Activated CD4-positive, alpha-beta T cell treated with anti-CD3 and anti-CD28 coated beads, Interleukin-2, amount 50 U/mL, for 1 hour (primary cell): Measurements from ENCODE around the gene NET1.
"Not testable (repeated sequence)": the region's sequence is repeated elsewhere in the genome, so short reads cannot be mapped to it uniquely, and the experiment has no call there.

Source experiments
- DNase-seq: peaks from one replicate; pipeline ENCODE4 v3.0.0-alpha.2; 2020

The NET1 gene

GRCh38 chr10:5467207-5467535, 54.8 kb downstream of the NET1 start:
- DNase-seq, result no peak

- DNase-seq, result no peak
Observed at GRCh38 chr10:5467634-5468255, 55.4 kb downstream of the NET1 start.

DNA sequence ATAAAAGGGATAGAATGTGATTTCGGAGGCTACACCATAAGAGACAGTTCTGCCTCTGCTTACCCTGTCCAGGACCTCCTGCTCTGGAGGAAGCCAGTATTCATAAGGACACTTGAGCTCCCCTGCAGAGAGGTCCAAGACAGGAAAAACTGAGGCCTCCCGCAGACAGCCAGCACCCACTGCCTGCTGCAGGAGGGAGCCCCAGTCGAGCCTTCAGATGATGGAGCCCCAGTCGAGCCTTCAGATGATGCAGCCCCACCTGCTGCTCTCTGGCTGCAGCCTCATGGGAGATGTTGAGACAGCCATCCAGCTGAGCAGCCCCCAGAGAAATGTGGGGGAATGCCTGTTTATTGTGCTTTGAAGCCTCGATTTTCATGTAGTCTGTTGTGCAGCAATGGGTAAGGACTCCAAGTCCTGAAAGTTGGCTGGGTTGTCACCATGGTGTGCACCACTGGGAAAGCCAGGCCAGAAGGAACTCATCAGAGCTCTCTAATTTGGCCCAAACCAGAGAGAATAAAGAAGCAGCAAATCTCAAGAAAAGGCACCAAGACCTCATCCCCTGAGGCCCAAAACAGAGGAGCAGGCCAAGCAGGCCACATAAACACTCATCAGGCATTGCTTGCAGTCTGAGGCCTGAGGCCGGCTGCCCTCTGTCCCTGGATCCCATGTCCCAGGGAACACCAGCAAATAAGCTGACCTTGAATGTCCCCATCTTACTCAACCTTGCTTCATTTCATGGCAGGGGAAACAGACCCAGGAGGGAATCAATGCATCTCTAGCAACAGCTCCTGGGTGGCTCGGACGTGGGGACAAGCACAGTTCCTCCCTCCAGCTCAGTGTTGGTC, 56.1 kb downstream of the NET1 start:
- no peak for DNase-seq

GRCh38 chr10:5469353-5470061, 57.1 kb downstream of the NET1 start:
- no peak for DNase-seq

DNA sequence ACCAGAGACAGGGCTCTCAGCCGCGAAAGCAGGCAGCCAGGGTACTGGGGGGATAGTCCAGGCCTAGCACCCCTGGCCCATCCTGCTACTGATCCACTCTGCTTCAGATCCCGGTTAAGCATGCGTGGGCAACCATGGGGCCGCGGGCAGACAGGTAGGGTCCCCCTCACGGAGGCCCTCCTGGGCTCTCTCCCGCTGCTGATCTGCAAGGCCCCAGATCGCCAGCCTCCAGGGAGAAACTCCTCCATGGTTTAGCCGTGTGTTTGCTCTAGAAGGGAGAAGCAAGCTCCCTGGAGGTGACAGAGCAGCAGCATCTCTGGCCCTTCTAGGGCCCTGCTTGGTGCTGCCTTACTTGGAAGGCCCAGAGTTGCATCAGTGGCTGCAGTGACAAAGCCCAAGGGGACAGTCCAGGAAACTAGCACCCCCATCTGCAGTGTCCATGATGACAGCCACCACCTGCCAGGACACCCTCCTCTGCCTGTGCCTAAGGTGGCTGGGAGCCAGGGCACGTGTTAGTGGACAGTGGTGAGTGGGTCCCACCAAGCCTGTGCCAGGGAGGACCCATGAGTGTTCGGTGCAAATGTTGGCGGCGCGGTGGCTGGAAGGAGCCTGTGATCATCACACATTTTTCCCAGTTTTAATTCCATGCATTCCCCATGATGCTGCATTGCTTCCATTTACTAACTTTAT, 57.9 kb downstream of the NET1 start:
- no peak for DNase-seq

GRCh38 chr10:5474642-5475041, 62.3 kb downstream of the NET1 start:
- DNase-seq, result not testable (repeated sequence)

GRCh38 chr10:5475088-5475487, 62.7 kb downstream of the NET1 start:
- DNase-seq, result not testable (repeated sequence)

GRCh38 chr10:5475974-5476807, 63.8 kb downstream of the NET1 start:
- DNase-seq, result not testable (repeated sequence)

DNA sequence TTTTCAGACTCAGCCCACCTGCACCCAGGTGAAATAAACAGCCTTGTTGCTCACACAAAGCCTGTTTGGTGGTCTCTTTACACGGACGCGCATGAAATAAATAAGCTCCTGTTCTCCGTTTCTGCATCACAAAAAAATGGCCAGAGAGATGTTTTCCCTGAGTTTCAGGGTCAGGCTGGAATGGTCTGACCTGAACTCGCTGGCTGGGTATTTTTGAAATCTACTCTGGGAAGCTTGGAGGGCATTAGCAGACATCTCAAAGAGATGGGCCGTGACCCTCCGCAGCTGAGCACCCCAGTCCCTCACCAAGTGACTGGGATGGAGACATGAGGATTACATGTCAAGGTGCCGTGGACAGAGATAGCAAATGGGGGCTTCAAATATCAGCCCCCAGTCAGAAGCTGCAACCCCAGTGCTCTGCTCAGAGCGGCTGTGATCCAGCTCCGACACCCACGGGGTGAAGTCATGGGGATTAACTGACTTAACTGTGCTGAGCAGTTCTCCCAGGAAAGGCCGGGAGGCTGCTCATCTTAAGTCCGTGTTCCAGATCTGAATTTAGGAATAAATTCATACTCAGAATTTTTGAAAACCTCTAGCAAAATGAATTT, 64.7 kb downstream of the NET1 start:
- DNase-seq, result no peak

DNA sequence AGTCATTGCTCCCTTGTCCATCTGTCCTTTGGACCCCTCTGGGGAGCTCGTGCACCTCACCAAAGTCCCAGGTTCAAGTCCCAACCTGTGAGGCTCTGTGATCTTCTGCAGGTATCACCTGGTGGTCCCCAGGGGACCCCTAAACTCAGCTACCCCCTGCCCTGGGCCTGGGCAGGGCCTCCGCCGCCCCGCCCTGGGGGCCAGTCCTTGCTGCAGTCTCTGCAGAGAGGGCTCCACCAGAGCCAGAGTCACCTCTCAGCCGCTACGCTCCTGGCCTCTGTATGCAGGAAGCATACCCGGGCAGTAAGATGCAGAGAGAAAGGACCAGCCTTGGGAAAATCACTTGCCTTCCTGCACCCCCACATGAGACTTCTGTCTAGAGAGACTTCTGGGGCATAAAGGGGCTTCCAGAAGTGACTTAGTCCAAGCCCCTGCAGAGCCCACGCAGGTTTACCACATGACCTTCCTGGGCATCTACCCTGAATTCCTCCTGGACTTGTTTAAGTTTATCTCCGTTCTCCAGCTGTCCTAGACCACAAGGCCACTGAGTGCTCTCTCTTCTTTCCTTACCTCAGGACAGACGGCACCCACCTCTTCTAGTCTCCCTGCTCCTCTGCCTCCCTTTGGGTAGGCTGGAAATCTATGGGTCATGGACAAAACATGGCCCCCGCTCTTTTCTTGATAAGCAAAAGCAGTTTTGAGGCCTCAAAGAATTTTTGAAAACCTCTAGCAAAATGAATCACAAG, 65.8 kb downstream of the NET1 start:
- no peak for DNase-seq

- no peak for DNase-seq
Observed at GRCh38 chr10:5478694-5479305, 66.4 kb downstream of the NET1 start.

GRCh38 chr10:5479481-5480161, 67.3 kb downstream of the NET1 start:
- no peak for DNase-seq

DNA sequence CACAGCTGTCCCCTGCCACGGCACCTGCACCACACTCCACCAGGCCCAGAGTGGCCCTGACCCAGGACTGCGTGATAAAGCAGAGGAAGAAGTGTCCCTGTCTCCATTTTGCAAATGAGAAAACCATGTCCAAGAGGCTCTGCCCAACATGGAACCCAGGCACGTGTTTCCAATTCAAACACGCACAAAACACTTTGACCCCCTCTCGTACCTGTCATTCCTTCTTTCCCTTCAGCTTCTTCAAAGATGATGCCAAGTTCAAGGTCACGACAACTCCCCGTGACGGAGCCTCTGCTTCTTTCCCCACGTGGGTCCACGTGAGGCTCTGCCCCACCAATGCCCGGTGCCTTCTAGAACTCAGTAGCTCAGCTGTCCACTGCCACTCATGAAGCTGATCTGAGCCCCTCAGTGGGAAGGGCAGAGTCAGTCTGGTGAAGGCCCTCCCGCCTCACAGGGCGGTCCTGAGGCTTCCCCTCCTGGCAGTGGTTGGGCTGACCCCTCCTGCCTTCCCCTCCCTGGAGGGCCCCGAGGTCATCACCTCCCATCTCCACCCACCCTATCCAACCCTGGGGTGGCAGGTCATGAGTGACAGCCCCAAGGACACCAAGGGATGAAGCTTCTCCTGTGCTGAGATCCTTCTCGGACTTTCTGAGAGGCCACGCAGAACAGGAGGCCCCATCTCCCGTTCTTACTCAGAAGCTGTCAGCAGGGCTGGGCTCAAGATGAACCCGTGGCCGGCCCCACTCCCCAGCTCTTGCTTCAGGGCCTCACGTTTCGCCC, 68.0 kb downstream of the NET1 start:
- DNase-seq, result no peak

DNA sequence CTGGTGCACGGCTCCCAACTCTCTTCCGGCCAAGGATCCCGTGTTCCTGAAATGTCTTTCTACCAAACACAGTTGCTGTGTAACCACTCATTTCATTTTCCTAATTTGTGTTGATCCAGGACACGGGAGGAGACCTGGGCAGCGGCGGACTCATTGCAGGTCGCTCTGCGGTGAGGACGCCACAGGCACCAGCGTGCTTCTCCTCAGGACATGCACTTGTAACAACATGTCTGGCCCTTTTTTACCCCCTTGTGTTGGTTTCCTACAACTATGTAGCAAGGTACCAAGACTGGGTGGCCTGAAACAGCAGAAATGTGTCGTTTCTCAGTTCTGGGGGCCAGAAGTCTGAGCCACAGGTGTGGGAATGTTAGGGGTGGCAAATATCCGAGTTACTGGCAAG, 68.8 kb downstream of the NET1 start:
- no peak for DNase-seq

- DNase-seq, result no peak
Observed at GRCh38 chr10:5482016-5482415, 69.7 kb downstream of the NET1 start.

GRCh38 chr10:5484205-5484604, 71.8 kb downstream of the NET1 start:
- no peak for DNase-seq

GRCh38 chr10:5485290-5485689, 72.9 kb downstream of the NET1 start:
- DNase-seq, result no peak

GRCh38 chr10:5485948-5486852, 73.8 kb downstream of the NET1 start:
- no peak for DNase-seq
